HG02642 (cell line): ENCODE data around the gene CPM.
A peak's percentile ranks its signal among the peaks of the same experiment; 100 is the strongest.

Experiments
- ATAC-seq: cut with Tn5 transposase; IDR thresholded peaks from one replicate; pipeline ENCODE4 v1.9.1; 2021; ENCODE audit warnings: mild to moderate bottlenecking; ENCODE audit not compliant: unreplicated experiment, poor library complexity

Gene CPM

GRCh38 chr12:68882251-68882964, 50.6 kb downstream of the CPM start:
- ATAC-seq = no peak

- ATAC-seq = no peak
Measured at GRCh38 chr12:68880660-68881325, 52.2 kb downstream of the CPM start.

GRCh38 chr12:68878846-68879245, 54.1 kb downstream of the CPM start:
- no peak for ATAC-seq

GRCh38 chr12:68878283-68878682, 54.7 kb downstream of the CPM start:
- ATAC-seq = no peak

- ATAC-seq = no peak
Measured at GRCh38 chr12:68877583-68877982, 55.4 kb downstream of the CPM start.

- no peak for ATAC-seq
Measured at GRCh38 chr12:68876461-68876860, 56.5 kb downstream of the CPM start.

- no peak for ATAC-seq
Measured at GRCh38 chr12:68873316-68873715, 59.7 kb downstream of the CPM start.

- no peak for ATAC-seq
Measured at GRCh38 chr12:68871921-68872320, 61.0 kb downstream of the CPM start.

- no peak for ATAC-seq
Measured at GRCh38 chr12:68871396-68871795, 61.6 kb downstream of the CPM start.

- ATAC-seq = no peak
Measured at GRCh38 chr12:68870443-68870842, 62.5 kb downstream of the CPM start.

GRCh38 chr12:68870011-68870410, 63.0 kb downstream of the CPM start:
- no peak for ATAC-seq

- no peak for ATAC-seq
Measured at GRCh38 chr12:68868043-68868790, 64.8 kb downstream of the CPM start.

GRCh38 chr12:68867606-68868005, 65.4 kb downstream of the CPM start:
- no peak for ATAC-seq

- ATAC-seq = no peak
Measured at GRCh38 chr12:68866950-68867349, 66.0 kb downstream of the CPM start.

GRCh38 chr12:68865399-68866164, 67.4 kb downstream of the CPM start:
- no peak for ATAC-seq

- no peak for ATAC-seq
Measured at GRCh38 chr12:68864604-68865003, 68.4 kb downstream of the CPM start.

GRCh38 chr12:68863886-68864454, 69.0 kb downstream of the CPM start:
- peak; percentile 64 for ATAC-seq

- no peak for ATAC-seq
Measured at GRCh38 chr12:68863109-68863770, 69.7 kb downstream of the CPM start.

GRCh38 chr12:68861890-68862289, 71.1 kb downstream of the CPM start:
- ATAC-seq = no peak

GRCh38 chr12:68856510-68856909, 76.5 kb downstream of the CPM start:
- no peak for ATAC-seq
